H1 (cell line): ENCODE data around the gene SOX14. TPM values are rescaled to one million over a fixed set of nuclear protein-coding genes. Genes with fewer than 3 reads are reported as not detected.

Source experiments
- CTCF ChIA-PET: fragments of 300-600 bp; sonication (Branson Sonifier 250); formaldehyde crosslinking; loops from one replicate; lab custom pipeline; 2021; ENCODE audit not compliant: partially characterized antibody; lab: Charles Lee
- POLR2A ChIA-PET: fragments of 300-600 bp; sonication (Branson Sonifier 250); formaldehyde crosslinking; loops from one replicate; lab custom pipeline; 2021; ENCODE audit warnings: inconsistent platforms; ENCODE audit not compliant: partially characterized antibody; lab: Charles Lee
- DNase-seq, 2 experiments: peaks; one replicate each; pipeline versions ENCODE4 v3.0.0 to v3.0.0-alpha.2; 2010 to 2022; ENCODE audit warnings: low spot score in 2 of 2, low read depth in 1 of 2, mixed read lengths in 1 of 2
- FAIRE-seq: peaks from 2 replicates; lab custom pipeline; 2011; peaks lifted over from hg19 to GRCh38; lab: Jason Lieb, UNC
- H2AFZ ChIP-seq: 2 replicates; pipeline ENCODE4 v1.8.1; 2012; ENCODE audit warnings: low read length, inconsistent platforms
- H2AK5ac ChIP-seq: 2 replicates; pipeline ENCODE4 v1.6.1; 2013; ENCODE audit warnings: low read depth, low read length
- H2BK120ac ChIP-seq: replicated peaks from 2 replicates; pipeline ENCODE3; 2013; ENCODE audit warnings: low read depth, low read length, inconsistent platforms
- H2BK12ac ChIP-seq: 2 replicates; pipeline ENCODE4 v1.6.1; 2013; ENCODE audit warnings: low read depth, low read length
- H2BK15ac ChIP-seq: 2 replicates; pipeline ENCODE4 v1.6.1; 2013; ENCODE audit warnings: low read length
- H2BK20ac ChIP-seq: 2 replicates; pipeline ENCODE4 v1.6.1; 2013; ENCODE audit warnings: low read length
- H2BK5ac ChIP-seq: 2 replicates; pipeline ENCODE4 v1.6.1; 2013; ENCODE audit warnings: low read depth, low read length
- H3K14ac ChIP-seq: 2 replicates; pipeline ENCODE4 v1.6.1; 2013; ENCODE audit warnings: inconsistent platforms; ENCODE audit not compliant: insufficient read length
- H3K18ac ChIP-seq: 2 replicates; pipeline ENCODE4 v1.6.1; 2013; ENCODE audit warnings: low read length; ENCODE audit errors: extremely low read depth
- H3K23ac ChIP-seq: 2 replicates; pipeline ENCODE4 v1.6.1; 2013; ENCODE audit warnings: inconsistent platforms; ENCODE audit not compliant: insufficient read length
- H3K23me2 ChIP-seq: 2 replicates; pipeline ENCODE4 v1.6.1; 2013; ENCODE audit warnings: low read depth, low read length
- H3K27ac ChIP-seq: 2 replicates; pipeline ENCODE4 v1.6.1; 2011; ENCODE audit warnings: low read depth, low read length, inconsistent platforms
- H3K27me3 ChIP-seq, 4 experiments: replicated peaks in 1 of 4; 1 replicate in 1 of 4; 2 replicates in 3 of 4; pipeline versions ENCODE4 v1.6.1 to v1.8.1; 2011 to 2013; ENCODE audit warnings: low read length in 3 of 4, mild to moderate bottlenecking in 3 of 4, inconsistent platforms in 2 of 4, mixed read lengths in 2 of 4, moderate library complexity in 1 of 4; ENCODE audit not compliant: control insufficient read depth in 3 of 4, insufficient read depth in 3 of 4; ENCODE audit errors: extremely low read depth in 1 of 4
- H3K36me3 ChIP-seq, 4 experiments: 2 replicates each; pipeline versions ENCODE4 v1.6.1 to v1.8.1; 2011 to 2013; ENCODE audit warnings: mild to moderate bottlenecking in 4 of 4, low read length in 3 of 4, moderate library complexity in 2 of 4, control low read depth in 1 of 4, inconsistent platforms in 1 of 4; ENCODE audit not compliant: insufficient read depth in 4 of 4, control insufficient read depth in 2 of 4
- H3K4ac ChIP-seq: replicated peaks from 2 replicates; pipeline ENCODE3; 2013; ENCODE audit warnings: low read length, low read depth, mixed read lengths, inconsistent platforms; ENCODE audit not compliant: insufficient read length
- H3K4me1 ChIP-seq, 4 experiments: replicated peaks in 1 of 4; 1 replicate in 1 of 4; 2 replicates in 3 of 4; pipeline versions ENCODE4 v1.6.1 to v1.8.1; 2011 to 2013; ENCODE audit warnings: low read length in 3 of 4, inconsistent platforms in 2 of 4, mixed read lengths in 1 of 4; ENCODE audit not compliant: insufficient read depth in 4 of 4, control insufficient read depth in 3 of 4
- H3K4me2 ChIP-seq, 2 experiments: 2 replicates each; pipeline versions ENCODE4 v1.6.1 to v1.8.1; 2011 to 2013; ENCODE audit warnings: low read depth in 2 of 2, low read length in 2 of 2, control low read depth in 1 of 2, inconsistent platforms in 1 of 2, mild to moderate bottlenecking in 1 of 2; ENCODE audit not compliant: insufficient read depth in 1 of 2
- H3K4me3 ChIP-seq, 4 experiments: fragments of 200-600, 300-600 bp in 1 of 4; sonication (generic), shearing (Covaris generic), sonication (Bioruptor Twin) in 1 of 4; 2 replicates each; pipeline versions ENCODE4 v1.5.1 to v1.8.1; 2011 to 2016; ENCODE audit warnings: low read length in 4 of 4, low read depth in 3 of 4, control low read depth in 2 of 4, inconsistent platforms in 2 of 4, mild to moderate bottlenecking in 2 of 4, mixed read lengths in 1 of 4, moderate library complexity in 1 of 4; ENCODE audit not compliant: insufficient read depth in 2 of 4; ENCODE audit errors: extremely low read depth in 1 of 4
- H3K56ac ChIP-seq: replicated peaks from 2 replicates; pipeline ENCODE3; 2013; ENCODE audit warnings: low read depth, mild to moderate bottlenecking, mixed read lengths, low read length, inconsistent platforms; ENCODE audit not compliant: insufficient read length
- H3K79me1 ChIP-seq: 2 replicates; pipeline ENCODE4 v1.6.1; 2013; ENCODE audit warnings: low read depth, low read length, control low read depth
- H3K79me2 ChIP-seq, 2 experiments: 2 replicates each; pipeline versions ENCODE4 v1.6.1 to v1.8.1; 2012 to 2013; ENCODE audit warnings: low read length in 2 of 2, mild to moderate bottlenecking in 2 of 2, inconsistent platforms in 1 of 2; ENCODE audit not compliant: insufficient read depth in 2 of 2, control insufficient read depth in 1 of 2
- H3K9ac ChIP-seq, 4 experiments: replicated peaks in 1 of 4; 1 replicate in 1 of 4; 2 replicates in 3 of 4; pipeline versions ENCODE4 v1.6.1 to v1.8.1; 2011 to 2013; ENCODE audit warnings: low read depth in 3 of 4, low read length in 3 of 4, control low read depth in 2 of 4, mild to moderate bottlenecking in 2 of 4, moderate library complexity in 2 of 4, inconsistent platforms in 1 of 4; ENCODE audit errors: extremely low read depth in 1 of 4
- H3K9me3 ChIP-seq, 2 experiments: 2 replicates each; pipeline versions ENCODE4 v1.6.1 to v1.8.1; 2012 to 2013; ENCODE audit warnings: mild to moderate bottlenecking in 2 of 2, moderate library complexity in 2 of 2, control low read depth in 1 of 2, inconsistent platforms in 1 of 2, low read depth in 1 of 2, low read length in 1 of 2, mixed read lengths in 1 of 2; ENCODE audit not compliant: insufficient read depth in 2 of 2
- H4K20me1 ChIP-seq, 2 experiments: replicated peaks in 1 of 2; 2 replicates each; pipeline versions ENCODE3 to v1.8.1; 2011 to 2013; ENCODE audit warnings: inconsistent platforms in 2 of 2, low read length in 2 of 2, mild to moderate bottlenecking in 1 of 2; ENCODE audit not compliant: insufficient read depth in 2 of 2, control insufficient read depth in 1 of 2
- H4K5ac ChIP-seq: 2 replicates; pipeline ENCODE4 v1.6.1; 2013; ENCODE audit warnings: low read length, low read depth, mixed read lengths, inconsistent platforms; ENCODE audit not compliant: insufficient read length
- H4K8ac ChIP-seq: 2 replicates; pipeline ENCODE4 v1.8.0; 2013; ENCODE audit warnings: mild to moderate bottlenecking, moderate library complexity, low read length, inconsistent platforms; ENCODE audit not compliant: insufficient read depth; ENCODE audit errors: extremely low read depth
- H4K91ac ChIP-seq: replicated peaks from 2 replicates; pipeline ENCODE3; 2013; ENCODE audit warnings: low read length, mixed read lengths, inconsistent platforms; ENCODE audit not compliant: insufficient read length
- CBX5 ChIP-seq: fragments of 300-800, 300-1000 bp; sonication (generic); IDR thresholded peaks from 2 replicates; pipeline ENCODE4 v1.7.1; 2016; ENCODE audit warnings: antibody characterized with exemption, low read length, low read depth
- CHD2 ChIP-seq: IDR thresholded peaks from 2 replicates; pipeline ENCODE4 v1.6.1; 2012; ENCODE audit warnings: low read length, improper control_type of control experiment
- JUN ChIP-seq: IDR thresholded peaks from 2 replicates; pipeline ENCODE4 v1.6.1; 2011; ENCODE audit warnings: low read depth, mild to moderate bottlenecking, improper control_type of control experiment, low read length
- SIN3A ChIP-seq, 2 experiments: IDR thresholded peaks in 1 of 2; conservative IDR thresholded peaks in 1 of 2; 2 replicates each; pipeline ENCODE4 v1.6.1; 2011 to 2012; ENCODE audit warnings: low read length in 2 of 2, improper control_type of control experiment in 1 of 2, low read depth in 1 of 2, mild to moderate bottlenecking in 1 of 2
- SP4 ChIP-seq: IDR thresholded peaks from 2 replicates; pipeline ENCODE4 v1.6.1; 2012; ENCODE audit warnings: low read length, inconsistent platforms
- USF2 ChIP-seq: IDR thresholded peaks from 2 replicates; pipeline ENCODE4 v1.6.1; 2011; ENCODE audit warnings: low read length, improper control_type of control experiment
- WGBS, 2 experiments: shearing (Covaris generic) in 1 of 2; methylation state at CpG; one replicate each; pipeline versions ENCODE4 v1.1.6 to v1.1.7; 2013 to 2015; ENCODE audit warnings: low lambda C conversion rate in 2 of 2, mixed read lengths in 2 of 2, inconsistent platforms in 1 of 2, low coverage in 1 of 2, missing lambda C conversion rate in 1 of 2; ENCODE audit not compliant: insufficient replicate concordance in 2 of 2, insufficient coverage in 1 of 2, insufficient read length in 1 of 2; ENCODE audit errors: extremely low coverage in 1 of 2, missing lambda C conversion rate in 1 of 2; 5-methylcytosine and 5-hydroxymethylcytosine counted together
- polyA plus RNA-seq, 7 experiments: library from polyadenylated mRNA; depleted of rRNA in 3 of 7; stranded (reverse) in 5 of 7; unstranded in 2 of 7; fragments of >200 nt in 5 of 7; fragments of 200-250 nt in 2 of 7; gene quantifications; 1 replicate in 5 of 7; 2 replicates in 1 of 7; 4 replicates in 1 of 7; pipeline versions ENCODE4 v1.2.1 to v1.2.3, GENCODE V29; 2011 to 2013; ENCODE audit warnings: missing spikeins in 2 of 7, mixed read lengths in 2 of 7
- total RNA-seq: library from RNA; stranded (reverse); fragmentation: NEBNext Ultra II Directional; extraction: Animal tissue kit (Norgen Biotek cat#: 25700); gene quantifications from 2 replicates; pipeline ENCODE4 v1.2.1, GENCODE V29; 2021

The SOX14 gene
- total and polyA plus RNA-seq, 2 of the 8 experiments (the other 6 are each of a cell fraction or from before 2014, with no cell fraction given): 0.03 to 0.50 TPM

- no peak overlapping the region for H2BK5ac ChIP-seq
- no peak overlapping the region for H3K27ac ChIP-seq
- H3K27me3 ChIP-seq: no peaks in the 10 kb centered on the region
- ChIA-PET POLR2A (no interaction called here), CTCF (interaction anchor here (1.0 to 2.4 kb wide), 6 partner anchors 12 to 257 kb away, joined by 3 to 15 read pairs (median 4); no protein-coding TSS in a partner anchor)
- H3K23me2 ChIP-seq: peaks cover 2% of the 10 kb centered on the region; the same call in 1 of the 2 replicates
- no peak overlapping the region for H3K4me3 ChIP-seq
- no peak overlapping the region for H3K4me2 ChIP-seq
- no peaks in the 10 kb centered on the region for H4K20me1 ChIP-seq
- H3K79me1 ChIP-seq: no peaks in the 10 kb centered on the region
- no peak overlapping the region for H2BK15ac ChIP-seq
- H2BK12ac ChIP-seq: no peak overlapping the region
- H3K36me3 ChIP-seq: no peaks in the 10 kb centered on the region
- no peak overlapping the region for H2AFZ ChIP-seq
- H2AK5ac ChIP-seq: no peak overlapping the region
- no peak overlapping the region for H3K4ac ChIP-seq
- no peak overlapping the region; the same call in 1 of the 2 replicates for H3K18ac ChIP-seq
- no peak overlapping the region for H2BK120ac ChIP-seq
- WGBS, 2 experiments: 92% methylated on average over 17 of the region's 25 CpGs; no CpG with 5 or more reads in 1 of the 2 experiments
- H4K8ac ChIP-seq: no peak overlapping the region
- no peaks in the 10 kb centered on the region for H3K4me1 ChIP-seq
- TF ChIP-seq CBX5: no peak
- TF ChIP-seq SIN3A (conservative IDR thresholded peaks at IDR 0.05 in 1 of 2, IDR thresholded peaks at IDR 0.05 in 1 of 2; ENCODE audit: low read depth in 1 of 2, low read length in 2 of 2): no peak
- no peak for TF ChIP-seq SP4
- TF ChIP-seq CHD2: no peak
- TF ChIP-seq JUN: no peak
- no peak for TF ChIP-seq USF2
- no peak overlapping the region for H4K91ac ChIP-seq
- FAIRE-seq: no peak
- H2BK20ac ChIP-seq: no peak overlapping the region
- no peak overlapping the region for H3K56ac ChIP-seq
- no peak overlapping the region for H3K14ac ChIP-seq
- H3K9ac ChIP-seq: no peak overlapping the region
- no peak for DNase-seq
- no peaks in the 10 kb centered on the region for H3K79me2 ChIP-seq
- H3K9me3 ChIP-seq: peaks cover 0 to 4% of the 10 kb centered on the region in 2 experiments; a peak in 1 of 4 replicates
- H3K23ac ChIP-seq: no peak overlapping the region
- no peak overlapping the region for H4K5ac ChIP-seq
Measured at GRCh38 chr3:137714551-137714950, 49.6 kb upstream of the SOX14 start.
